NCI-H345 (cell line): ENCODE measurements around the gene SEMA6C.
"Not testable (repeated sequence)": the region's sequence is repeated elsewhere in the genome, so short reads cannot be mapped to it uniquely, and the experiment has no call there.

Experiments used
- DNase-seq: peaks from one replicate; lab custom pipeline; 2025; lab: John Stamatoyannopoulos, UW

The SEMA6C gene

DNA sequence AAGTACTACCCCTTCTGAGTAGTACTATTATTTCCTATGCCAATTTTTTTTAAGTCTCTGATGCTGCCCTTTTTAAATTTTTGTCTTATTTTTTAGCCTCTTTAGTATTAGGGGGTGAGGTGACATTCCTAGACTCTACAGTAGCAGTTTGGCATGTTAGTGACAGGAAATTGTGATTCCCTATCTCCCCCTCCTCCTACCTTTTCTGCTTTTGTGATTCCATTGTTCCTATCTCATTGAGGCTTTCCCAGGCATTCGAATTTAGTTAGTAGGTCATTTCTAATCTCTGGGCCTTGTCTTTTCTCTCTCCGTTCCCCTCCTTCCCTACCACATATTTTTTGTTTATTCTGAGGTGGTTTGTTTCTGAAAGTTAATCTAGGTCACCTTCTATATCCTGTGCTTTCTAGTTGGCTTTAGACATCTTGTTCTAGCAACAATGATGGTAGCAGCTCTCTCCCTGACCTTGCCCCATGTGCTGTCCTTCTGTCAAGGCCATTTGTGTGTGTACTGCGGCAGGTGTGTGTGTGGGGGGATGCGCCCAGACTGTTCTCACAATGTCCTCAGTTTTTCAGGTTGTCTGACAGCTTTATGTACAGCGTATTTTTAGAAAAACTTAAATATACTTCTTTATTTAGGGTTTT, 21.5 kb downstream of the SEMA6C start:
- no peak for DNase-seq

DNA sequence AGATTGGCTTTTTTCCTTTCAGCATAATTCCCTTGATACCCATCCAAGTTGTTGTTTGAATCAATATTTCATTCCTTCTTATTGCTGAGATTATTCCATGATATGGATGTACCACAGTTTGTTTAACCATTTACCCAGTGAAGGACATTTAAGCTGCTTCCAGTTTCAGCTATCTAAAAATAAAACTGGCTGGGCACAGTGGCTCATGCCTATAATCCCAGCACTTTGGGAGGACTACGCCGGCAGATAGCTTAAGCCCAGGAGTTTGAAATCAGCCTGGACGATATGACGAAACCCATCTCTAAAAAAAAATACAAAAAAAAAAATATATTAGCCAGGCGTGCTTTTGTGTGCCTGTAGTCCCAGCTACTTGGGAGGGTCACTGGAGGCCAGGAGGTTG, 32.6 kb downstream of the SEMA6C start:
- no peak for DNase-seq

DNA sequence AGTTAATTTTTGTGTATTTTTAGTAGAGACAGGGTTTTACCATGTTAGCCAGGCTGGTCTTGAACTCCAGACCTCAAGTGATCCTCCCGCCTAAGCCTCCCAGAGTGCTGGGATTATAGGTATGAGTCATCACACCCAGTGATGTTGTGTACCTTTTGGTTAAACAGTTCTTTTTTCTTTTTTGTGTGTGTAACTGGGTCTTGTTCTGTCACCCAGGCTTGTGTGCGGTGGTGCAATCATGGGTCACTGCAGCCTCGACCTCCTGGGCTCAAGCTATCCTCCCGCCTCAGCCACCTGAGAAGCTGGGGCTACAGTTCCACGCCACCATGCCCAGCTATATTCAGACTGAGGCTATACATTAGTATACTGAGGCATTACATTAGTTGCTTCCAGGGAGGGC, 38.1 kb downstream of the SEMA6C start:
- no peak for DNase-seq

DNA sequence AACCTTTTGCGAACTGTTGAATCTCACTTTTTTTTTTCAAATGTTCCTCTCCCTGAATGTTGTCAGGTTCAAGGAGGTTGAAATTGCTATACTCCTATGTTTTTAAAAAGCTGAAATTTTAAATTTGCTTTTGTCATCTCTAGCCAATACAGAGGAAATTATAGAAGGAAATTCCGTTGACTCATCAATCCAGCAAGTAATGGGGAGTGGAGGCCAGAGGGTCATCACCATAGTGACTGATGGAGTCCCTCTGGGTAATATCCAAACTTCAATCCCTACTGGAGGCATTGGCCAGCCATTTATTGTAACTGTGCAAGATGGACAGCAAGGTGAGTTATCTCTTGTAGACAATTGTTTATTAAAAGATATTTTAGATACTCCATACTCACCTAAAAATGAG, 39.5 kb downstream of the SEMA6C start:
- DNase-seq, result no peak

DNA sequence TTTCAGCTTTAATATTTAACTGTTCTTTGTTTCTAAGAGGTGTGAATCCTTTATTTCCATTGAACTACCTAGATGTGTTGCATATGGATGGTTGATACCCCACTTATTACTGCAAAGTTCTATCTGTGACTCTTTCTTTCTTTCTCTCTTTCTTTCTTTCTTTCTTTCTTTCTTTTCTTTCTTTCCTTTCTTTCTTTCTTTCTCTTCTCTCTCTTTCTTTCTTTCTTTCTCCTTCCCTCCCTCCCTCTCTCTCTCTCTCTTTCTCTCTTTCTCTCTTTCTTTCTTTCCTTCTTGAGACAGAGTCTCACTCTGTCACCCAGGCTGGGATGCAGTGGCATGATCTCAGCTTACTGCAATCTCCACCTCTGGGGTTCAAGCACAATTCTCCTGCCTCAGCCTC, 41.8 kb downstream of the SEMA6C start:
- DNase-seq, result no peak

DNA sequence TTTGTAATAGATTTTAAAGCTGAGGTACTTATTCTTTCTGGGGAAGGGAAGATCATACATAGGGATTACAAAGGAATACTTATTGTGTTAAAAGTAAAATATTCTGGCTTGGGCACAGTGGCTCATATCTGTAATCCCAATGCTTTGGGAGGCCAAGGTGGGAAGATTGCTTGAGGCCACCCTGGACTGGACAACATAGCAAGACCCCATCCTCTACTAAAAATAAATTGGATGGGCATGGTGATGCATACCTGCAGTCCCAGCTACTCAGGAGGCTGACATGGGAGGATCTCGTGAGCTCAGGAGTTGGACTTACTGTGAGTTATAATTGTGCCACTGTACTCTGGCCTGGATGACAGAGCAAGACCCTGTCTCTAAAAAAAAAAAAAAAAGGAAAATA, 48.3 kb downstream of the SEMA6C start:
- DNase-seq, result no peak

DNA sequence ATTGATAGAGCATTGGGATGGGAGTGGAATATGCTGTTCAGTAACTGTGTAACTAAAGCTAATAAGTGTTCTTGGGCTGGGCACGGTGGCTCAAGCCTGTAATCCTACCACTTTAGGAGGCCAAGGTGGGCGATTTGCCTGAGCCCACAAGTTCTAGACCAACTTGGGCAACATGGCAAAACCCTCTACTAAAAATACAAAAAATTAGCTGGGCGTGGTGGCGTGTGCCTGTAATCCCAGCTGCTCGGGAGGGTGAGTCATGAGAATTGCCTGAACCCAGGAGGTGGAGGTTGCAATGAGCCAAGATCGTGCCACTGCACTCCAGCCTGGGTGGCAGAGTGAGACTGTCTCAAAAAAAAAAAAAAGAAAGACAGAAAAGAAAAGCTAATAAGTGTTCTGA, 49.0 kb downstream of the SEMA6C start:
- DNase-seq, result not testable (repeated sequence)

DNA sequence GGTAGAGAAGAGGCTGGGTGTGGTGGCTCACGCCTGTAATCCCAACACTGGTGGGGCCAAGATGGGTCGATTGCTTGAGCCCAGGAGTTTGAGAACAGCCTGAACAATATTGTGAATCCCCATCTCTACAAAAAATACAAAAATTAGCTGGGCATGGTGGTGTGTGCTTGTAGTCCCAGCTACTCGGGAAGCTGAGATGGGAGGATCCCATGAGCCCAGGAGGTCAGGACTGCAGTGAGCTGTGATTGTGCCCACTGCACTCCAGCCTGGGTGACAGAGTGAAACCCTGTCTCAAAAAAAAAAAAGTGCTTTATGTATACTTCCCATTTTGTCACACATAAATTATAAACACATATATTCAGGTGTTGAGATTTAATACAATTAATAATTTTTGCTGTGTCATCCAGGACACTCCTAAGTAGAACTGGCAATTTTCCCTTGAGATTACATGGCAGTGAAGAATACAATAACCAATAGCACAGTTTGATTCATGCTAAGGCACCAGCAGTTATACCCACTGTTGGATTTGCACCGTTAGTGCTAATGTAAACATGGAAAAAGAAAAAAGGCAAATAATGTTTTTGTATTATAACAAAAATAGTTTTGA, 60.4 kb downstream of the SEMA6C start:
- no peak for DNase-seq
